ENCODE results near the gene UBXN11.

Gene UBXN11

DNA sequence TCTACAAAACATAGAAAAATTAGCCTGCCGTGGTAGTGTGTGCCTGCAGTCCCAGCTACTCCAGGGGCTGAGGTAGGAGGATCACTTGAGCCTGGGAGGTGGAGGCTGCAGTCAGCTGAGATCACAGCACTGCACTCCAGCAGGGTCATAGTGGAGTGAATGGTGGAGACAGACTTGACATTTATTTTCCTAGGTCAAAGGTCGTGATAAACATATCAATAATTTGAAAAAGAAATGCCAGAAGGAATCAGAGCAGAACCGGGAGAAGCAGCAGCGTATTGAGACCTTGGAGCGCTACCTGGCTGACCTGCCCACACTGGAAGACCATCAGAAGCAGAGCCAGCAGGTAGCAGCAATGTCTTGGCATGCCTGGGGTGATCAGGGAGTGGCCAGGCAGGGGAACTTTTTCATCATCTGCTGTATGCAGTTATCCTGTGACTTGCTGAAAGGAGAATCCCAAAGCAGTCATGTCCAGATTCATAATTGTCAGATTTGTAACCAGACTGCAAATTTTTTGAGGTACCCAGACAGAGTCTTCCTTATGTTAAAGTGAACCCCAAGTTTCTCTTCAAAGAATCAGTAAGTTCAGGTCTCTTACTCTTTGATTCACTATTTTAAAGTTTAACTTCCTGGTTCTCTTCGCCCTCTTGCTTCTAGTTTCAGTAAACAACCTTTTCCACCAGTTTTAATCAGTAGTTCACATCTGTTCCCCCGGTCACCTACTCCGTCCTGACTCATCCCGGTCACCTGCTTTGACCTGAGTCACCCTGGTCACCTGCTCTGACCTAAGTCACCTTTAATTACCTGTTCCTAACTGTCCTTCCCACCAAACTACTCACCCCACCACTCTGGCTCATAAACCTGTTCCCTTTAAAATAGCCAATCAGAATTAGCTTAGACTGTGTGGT is 37.9 kb downstream of the UBXN11 start:
- no peak for DNase-seq (ENCODE audit: low read depth in 2 of 2)

DNA sequence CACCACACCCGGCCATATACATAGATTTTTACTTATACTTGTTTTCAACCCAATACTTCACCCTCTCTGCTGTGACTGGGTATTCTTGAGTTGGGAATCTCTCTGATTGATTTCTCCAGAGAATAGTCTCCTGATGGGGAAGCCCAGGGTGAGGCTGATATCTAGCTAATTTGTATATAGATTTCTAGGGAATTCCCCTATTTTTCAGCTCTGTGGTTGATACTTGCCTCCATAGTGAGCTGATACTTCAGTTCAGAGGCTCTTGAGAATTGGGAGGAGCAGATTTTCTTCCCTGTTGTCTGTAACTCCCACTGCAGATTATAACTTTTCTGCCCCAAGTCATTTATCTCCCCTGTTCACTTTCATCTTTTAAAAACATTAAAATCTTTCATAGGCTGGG is 41.0 kb downstream of the UBXN11 start:
- no peak for DNase-seq (ENCODE audit: low read depth in 2 of 2)

DNA sequence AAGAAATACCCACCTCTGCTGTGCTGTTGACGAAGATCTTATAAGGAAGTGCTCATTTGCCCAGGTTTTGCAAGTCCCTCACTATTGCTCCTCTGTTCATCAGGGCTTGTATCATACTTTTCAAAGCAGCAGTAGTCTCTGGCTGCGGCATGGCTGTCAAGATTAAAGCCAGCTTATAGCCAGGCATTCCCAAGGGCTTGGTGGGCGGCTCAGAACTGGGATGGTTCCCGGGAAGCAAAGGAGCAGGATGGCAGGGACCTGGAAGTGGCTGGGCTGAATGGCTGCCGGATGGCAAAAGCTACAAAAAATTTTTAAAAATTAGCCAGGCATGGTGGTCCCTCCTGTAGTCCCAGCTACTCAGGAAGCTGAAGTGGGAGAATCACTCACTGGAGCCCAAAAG is 43.2 kb downstream of the UBXN11 start:
- DNase-seq (ENCODE audit: low read depth in 2 of 2), result no peak

DNA sequence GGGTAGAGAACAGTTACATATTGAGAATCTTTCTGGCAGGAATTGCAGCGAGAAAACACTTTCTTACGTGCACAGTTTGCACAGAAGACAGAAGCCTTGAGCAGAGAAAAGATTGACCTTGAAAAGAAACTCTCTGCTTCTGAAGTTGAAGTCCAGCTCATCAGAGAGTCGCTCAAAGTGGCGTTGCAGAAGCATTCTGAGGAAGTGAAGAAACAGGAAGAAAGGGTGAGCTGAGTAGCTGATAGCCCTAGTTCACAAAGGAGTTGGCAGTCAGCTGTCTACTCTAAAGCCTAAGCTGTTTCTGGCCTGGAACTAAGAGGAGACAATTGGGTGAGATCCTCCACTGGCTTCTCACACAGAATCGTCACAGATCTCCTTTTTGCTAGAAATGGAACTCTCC is 46.9 kb downstream of the UBXN11 start:
- no peak for DNase-seq (ENCODE audit: low read depth in 2 of 2)

DNA sequence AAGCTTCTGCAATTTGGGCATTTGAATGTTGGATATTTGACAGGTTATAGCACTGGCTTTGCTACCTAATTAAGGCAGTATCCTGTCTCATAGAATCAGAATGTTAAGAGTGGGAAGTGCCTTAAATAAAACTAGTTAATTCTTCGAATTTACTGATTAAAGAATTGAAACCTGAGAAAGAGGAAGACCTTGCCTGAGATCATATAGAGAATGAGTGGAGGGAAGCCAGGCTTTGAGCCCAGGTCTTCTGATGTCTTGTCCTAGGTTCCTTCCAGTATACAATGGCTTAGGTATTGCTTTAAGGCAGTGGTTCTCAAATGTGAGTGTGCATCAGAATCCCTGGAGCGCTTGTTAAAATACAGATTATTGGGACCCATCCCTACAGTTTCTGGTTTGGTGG is 47.4 kb downstream of the UBXN11 start:
- no peak for DNase-seq (ENCODE audit: low read depth in 2 of 2)

DNA sequence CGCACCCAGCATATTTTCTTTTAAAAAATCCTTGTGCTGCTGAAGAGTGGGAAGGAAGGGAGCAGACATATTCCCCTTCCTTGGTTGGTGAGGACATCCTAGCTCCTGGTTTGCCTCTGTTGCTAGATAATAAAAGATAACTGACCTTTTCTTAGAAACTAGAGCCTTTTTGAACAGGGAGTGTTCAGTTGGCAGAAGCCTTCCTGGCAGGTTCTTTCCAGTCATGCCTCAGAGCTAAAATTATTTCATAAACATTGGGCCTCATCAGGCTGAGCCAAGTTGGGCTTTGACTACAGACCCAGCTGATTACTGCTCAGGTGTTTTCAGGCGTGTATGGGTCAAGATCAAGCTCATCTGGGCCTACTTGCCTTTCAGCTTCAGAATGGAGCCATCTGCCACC is 49.2 kb downstream of the UBXN11 start:
- DNase-seq (ENCODE audit: low read depth in 2 of 2), result no peak

DNA sequence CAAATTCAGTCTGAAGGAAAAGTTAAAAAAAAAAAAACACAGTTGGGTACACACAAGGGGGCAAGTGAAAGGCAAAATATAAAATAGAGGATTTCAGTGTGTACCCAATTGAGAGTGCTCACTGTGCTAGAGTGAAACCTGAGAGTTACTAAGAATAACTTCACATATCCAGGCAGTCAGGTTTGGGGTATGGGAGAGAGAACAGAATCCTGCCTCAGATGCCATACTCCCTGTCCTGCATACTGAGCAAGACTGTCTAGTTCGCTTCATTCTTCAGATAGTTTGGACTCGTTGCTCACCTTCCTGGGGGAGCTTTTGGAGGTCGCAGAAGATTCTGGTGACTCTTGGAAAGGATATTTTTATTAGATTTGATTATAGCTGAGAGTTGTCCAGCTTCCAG is 52.0 kb downstream of the UBXN11 start:
- DNase-seq (ENCODE audit: low read depth in 2 of 2), result no peak

DNA sequence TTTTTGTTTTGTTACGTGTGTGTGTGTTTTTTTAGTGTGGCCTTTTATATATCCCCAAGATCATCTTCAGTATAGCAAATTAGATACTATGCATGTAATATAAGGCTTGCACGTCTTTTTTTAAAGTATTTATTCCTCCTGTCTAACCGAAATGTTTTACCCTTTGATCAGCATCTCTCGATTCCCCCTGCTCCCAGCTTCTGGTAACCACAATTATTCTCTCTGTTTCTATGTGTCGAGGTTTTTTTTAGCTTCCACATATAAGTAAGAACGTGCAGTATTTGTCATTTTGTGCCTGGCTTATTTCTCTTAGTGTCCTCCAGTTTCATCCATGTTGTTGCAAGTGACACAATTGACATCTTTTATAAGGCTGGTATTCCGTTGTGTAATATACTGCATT is 53.7 kb downstream of the UBXN11 start:
- no peak for DNase-seq (ENCODE audit: low read depth in 2 of 2)

DNA sequence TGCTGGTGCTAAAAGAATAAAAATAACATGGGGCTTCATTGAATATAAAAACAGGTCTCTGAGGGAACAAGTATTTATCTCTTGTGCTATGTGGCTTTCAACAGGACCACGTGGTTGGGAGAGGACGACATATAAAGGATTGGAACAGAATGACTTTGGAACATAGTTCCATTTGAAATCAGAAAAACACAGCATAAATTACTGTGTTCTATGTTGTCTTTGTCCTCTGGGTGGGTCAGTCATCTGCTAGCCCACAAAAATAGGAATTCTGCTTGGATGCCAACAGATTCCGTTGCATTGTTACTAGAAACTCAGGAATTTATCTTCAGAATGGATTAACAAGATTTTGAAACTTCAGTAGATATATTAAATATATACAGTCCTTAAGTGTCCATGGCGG is 66.5 kb downstream of the UBXN11 start:
- no peak for DNase-seq (ENCODE audit: low read depth in 2 of 2)

DNA sequence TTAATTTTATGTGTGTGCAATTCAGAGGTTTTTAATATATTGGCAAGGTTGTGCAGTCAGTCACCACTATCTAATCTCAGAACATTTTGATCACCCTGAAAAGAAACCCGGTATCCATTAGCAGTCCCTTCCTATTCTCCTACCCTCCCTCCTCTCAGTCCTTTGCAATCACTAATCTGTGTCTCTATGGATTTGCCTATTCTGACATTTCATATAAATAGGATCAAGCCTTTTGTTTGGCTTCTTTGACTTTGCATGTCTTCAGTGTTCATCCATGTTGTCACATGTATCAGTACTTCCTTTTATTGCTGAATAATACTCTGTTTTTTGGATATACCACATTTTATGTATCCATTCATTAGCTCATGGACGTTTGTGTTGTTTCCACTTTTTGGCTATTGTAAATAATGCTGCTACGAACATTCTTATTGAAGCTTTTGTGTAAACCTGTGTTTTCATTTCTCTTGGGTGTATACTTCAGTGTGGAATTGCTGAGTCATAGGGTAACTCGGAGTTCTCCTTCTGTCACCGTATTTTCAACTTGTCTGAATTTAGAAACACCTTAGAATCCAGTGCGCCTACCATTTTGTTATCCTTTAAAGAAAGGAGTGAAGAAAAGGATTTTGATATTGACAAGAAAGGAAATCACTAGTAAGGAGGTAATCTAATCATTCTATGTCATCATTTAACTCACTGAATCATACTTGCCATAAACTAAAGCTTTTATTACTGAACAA is 69.0 kb downstream of the UBXN11 start:
- no peak for DNase-seq (ENCODE audit: low read depth in 2 of 2)

DNA sequence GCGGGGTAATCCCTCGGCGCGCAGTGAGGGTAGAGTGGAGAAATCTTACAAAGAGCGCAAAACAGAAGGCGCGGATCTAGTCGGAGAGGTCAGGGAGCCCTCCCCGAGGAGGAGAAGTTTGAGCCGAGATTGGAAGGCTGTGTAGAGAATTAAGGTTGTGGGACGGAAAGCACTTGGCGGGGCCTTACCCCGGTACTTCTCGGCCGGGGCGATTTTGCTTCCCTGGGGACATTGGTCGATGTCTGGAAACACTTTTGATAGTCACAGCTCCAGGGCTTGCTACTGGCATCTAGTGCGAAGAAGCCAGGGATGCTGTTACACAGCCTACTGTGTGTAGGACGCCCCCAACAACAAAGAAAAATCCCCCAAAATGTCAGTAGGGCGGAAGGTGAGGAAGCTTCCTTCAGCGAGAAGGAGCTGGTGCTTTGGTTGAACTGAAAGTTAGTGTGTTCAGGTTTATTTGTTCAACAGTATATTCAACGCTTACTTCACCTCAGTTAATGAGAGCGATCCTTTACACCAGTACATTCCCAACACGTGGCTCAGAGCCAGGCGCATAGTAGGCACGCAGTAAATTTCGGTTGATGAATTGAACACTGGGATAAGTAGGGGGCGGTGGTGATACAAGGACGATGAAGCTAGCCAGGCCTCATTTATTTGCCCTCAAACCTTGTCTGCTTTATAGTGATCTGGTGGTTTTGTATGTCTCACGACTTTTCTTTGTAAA is 71.6 kb downstream of the UBXN11 start:
- DNase-seq (ENCODE audit: low read depth in 2 of 2), result no peak

DNA sequence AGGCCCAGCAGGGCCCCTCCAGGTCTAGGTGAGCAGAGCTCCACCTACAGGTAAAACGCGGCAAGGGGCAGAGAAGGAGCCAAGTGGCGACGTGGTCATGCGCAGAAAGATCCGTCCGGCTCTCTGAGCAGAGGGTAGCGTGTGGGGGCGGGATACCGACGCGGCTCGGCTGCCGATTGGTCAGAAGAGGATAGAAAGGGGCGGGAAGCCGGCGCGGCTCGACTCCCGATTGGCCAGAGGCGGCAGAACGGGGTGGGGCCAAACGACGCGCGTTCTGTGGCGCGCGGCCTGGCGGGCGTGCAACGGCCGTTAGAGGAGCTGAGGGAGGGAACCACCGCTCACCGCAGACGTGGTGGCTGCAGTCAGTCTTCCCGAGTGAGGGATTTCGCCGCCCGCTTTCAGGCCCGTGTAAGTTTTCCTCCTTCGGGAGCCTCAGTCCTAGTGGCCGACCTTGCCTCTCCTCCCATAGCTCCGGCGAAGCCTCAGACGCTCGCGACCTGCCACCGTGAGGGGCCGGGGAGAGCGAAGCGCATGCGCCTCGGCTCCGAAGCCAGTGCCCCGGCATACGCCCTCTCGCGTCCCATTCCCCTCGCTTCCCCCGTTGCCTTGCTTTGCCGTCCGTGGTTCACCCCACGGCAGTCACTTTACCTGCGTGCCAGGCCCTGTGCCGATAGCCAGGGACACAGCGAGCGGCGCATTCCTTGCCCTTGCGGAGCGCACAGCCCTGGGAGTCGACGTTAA is 72.4 kb downstream of the UBXN11 start, which contains the start of gene CEP85:
CEP85 (plus strand) TSS at position 298 of the 741 bp plus-strand sequence. CDS start 5,584 bp downstream, outside the sequence.
- peak; percentile 93 to 94 for DNase-seq (ENCODE audit: low read depth in 2 of 2)
